Activated CD8-positive, alpha-beta memory T cell treated with anti-CD3 and anti-CD28 coated beads for 48 hours (primary cell): ENCODE data around the gene AMBP.
"Not testable (repeated sequence)": the region's sequence is repeated elsewhere in the genome, so short reads cannot be mapped to it uniquely, and the experiment has no call there.

Experiments used
- DNase-seq, 3 experiments: peaks; one replicate each; pipeline ENCODE4 v3.0.0-alpha.2; 2020; ENCODE audit warnings: low read depth in 2 of 3, low spot score in 2 of 3

The AMBP gene

DNA sequence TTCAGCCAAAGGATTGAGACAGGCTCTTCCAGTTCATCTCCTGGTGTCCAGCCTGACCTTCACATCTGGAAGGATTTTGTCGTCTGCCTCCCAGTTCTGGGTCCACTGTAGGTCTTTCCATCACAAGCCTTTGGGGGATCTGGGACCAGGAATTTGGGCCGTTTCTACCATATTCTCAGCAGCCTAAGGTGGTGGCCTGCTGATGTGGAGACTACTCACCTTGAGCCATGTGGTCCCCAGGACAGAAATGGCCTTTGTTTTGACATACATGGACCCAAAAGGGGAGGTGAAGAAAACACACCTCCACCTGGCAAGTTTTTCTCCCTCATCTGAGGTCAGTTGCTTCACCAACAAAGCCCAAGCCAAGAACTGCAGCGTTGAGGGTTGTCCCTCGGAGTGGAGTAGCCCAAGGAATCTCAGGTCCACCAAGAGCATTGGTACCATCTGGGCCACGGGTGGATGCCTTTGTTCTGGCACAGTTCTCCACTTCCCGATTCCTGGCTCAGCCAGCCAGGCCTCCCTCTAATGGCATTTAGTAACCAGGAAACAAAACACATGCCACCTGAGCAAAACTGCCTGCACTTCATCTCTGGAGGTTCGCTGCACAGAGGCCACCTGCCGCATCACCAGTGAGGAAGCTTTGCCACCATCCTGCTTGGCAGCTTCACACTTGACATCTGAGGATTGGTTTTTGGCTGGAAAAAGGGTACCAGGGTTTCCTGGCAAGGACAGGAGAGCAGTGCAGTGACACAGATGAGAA is 24.7 kb downstream of the AMBP start:
- no peak for DNase-seq

DNA sequence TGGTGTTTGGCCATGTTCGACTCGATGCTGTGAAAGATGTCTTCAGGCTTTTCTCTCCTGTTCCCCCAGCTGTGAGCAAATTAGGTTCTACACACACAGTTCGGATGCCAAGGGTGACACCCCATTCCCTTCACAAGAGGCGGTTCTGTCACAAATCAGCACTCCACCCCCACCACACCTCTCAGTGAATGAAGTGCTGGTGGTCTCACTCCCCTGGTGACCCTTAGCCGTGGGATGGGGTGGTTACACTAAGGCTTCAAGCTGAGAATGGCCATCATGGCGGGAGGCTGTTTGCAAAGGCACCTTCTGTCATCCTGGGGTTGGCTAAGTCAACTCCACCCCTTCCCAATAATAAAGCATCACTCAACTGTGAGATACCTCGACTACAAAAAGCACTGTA is 26.4 kb downstream of the AMBP start:
- no peak for DNase-seq

DNA sequence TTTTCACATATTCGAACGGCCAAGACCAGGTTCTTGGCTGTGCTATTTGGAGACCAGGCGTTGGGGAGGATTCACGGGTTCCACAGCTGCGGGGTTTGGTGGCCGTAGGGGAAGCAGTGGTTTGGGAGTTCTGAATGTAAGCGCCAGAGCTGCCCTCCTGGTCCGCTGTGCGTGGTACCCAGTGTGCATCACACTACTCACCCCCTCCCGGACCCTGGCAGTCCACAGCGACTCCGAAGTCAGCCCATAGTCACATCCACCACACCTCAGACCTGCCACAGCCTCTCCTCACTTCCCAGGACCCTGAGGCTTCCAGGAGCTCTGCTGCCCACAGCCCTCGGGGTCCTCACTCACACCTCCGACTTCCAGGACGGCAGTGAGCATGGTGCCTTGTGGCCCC is 26.8 kb downstream of the AMBP start:
- DNase-seq, result no peak

DNA sequence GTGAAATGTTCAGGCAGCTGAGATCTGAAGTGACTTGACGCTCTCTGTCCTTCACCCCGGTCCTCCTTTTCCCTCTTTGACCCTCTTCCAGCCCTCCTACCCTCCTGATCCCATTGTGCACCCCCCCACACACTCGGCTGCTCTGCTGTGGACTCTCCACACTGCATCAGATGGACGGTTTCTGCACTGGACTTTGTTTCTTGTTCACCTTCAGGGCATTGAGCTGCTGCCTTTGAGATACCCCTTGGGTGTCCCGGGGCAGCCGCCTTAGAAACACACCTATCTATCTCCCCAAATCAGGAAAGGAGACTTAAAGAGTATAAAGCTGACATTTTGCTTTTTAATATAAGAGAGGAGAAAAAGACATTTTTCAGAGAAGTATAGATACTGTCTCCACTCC is 27.5 kb downstream of the AMBP start:
- DNase-seq, result no peak

DNA sequence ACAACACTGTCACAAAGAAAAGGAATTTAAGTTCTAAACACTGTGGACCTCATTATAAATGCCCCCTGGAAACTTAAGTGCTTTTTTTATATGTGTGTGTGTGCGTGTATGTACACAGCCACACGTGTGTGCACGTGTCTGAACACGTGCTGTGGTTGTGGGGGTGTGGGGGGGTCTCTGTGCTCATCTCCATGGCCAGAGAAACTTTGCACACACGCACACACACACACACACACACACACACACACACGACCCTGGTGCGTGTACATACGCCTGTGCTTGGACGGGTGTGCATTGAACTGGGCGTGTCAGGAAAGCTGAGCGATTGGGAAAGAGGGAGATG is 27.9 kb downstream of the AMBP start:
- no peak for DNase-seq

DNA sequence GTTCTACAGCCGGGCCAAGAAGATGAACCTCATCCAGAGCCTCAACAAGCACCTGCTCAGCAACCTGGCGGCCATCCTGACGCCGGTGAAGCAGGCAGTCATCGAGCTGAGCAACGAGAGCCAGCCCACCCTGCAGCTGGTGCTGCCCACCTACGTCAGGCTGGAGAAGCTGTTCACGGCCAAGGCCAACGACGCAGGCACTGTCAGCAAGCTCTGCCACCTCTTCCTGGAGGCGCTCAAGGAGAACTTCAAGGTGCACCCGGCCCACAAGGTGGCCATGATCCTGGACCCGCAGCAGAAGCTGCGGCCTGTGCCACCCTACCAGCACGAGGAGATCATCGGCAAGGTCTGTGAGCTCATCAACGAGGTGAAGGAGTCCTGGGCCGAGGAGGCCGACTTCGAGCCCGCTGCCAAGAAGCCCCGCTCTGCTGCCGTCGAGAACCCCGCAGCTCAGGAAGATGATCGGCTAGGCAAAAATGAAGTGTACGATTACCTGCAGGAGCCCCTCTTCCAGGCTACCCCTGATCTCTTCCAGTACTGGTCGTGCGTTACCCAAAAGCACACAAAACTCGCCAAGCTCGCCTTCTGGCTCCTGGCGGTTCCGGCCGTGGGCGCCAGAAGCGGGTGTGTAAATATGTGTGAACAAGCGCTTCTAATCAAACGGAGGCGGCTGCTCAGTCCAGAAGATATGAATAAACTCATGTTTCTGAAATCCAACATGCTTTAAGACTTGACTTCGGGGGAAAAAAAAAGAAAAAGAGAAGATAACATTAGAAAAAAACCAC is 28.5 kb downstream of the AMBP start:
- DNase-seq, result no peak

DNA sequence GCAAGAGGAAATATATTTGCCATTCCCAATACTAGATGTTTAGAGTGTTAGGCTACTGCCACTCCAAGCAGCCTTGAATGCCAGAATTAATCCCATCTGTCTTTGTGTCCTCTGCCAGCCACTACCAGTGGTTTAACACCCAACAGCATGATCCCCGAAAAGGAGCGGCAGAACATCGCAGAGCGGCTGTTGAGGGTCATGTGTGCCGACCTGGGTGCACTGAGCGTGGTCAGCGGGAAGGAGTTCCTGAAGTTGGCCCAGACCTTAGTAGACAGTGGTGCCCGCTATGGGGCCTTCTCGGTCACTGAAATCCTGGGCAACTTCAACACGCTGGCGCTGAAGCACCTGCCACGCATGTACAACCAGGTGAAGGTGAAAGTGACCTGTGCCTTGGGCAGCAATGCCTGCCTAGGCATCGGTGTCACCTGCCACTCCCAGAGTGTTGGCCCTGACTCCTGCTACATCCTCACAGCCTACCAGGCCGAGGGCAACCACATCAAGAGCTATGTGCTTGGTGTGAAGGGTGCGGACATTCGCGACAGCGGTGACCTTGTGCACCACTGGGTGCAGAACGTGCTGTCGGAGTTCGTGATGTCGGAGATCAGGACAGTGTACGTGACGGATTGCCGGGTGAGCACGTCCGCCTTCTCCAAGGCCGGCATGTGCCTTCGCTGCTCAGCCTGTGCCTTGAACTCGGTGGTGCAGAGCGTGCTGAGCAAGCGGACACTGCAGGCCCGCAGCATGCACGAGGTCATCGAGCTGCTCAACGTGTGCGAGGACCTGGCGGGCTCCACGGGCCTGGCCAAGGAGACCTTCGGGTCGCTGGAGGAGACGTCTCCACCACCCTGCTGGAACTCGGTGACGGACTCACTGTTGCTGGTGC is 29.3 kb downstream of the AMBP start:
- no peak for DNase-seq

DNA sequence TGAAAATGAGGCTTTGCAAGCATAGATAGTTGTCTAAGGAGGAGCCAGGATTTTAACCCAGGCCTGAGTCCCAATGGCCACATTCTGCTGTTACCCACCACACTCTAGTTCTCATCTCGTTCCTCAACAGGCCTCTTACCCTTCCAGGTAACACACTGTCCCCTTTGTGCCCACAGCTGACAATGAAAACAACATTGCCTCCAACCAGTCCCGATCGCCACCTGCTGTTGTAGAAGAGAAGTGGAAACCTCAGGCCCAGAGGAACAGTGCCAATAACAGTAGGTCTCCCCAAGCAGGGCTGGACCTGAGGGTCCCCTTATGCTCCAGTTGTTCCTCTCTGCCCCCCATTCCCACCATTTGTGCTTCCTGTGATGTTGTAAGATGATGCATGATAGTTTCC is 30.4 kb downstream of the AMBP start:
- no peak for DNase-seq

DNA sequence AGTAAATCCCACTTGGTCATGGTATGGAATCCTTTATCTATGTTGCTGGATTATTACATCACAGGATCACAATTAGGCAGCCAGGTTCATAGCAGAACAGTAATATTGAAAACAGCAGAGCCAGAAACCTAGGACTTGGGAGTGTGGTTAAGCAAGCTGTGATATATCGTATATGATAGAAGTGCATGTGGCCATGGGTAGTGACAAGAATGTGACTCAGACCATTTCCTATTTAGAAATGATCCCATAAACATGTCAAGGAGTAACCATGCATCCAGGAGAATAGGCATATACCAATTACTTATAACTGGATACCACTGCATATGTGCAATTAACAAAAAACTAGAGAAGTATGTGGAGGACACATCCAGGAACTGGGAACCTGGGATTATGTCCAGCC is 31.2 kb downstream of the AMBP start:
- DNase-seq, result no peak

DNA sequence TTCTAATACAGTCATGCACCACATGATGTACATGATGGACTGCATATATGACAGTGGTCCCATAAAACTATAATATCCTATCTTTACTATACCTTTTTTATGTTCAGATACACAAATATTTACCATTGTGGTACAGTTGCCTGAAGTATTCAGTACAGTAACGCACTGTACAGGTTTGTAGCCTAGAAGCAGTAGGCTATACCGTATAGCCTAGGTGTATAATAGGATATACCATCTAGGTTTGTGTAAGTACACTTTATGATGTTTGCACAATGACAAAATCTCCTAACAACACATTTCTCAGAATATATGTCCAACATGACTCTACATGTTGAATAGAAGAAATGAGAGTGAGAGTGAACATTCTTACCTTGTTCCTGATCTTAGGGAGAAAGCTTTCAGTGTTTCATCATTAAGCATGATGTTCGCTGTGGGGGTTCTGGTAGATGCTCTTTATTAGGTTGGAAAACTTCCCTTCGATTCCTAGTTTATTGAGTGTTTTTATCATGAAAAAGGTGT is 31.8 kb downstream of the AMBP start:
- DNase-seq, result no peak

DNA sequence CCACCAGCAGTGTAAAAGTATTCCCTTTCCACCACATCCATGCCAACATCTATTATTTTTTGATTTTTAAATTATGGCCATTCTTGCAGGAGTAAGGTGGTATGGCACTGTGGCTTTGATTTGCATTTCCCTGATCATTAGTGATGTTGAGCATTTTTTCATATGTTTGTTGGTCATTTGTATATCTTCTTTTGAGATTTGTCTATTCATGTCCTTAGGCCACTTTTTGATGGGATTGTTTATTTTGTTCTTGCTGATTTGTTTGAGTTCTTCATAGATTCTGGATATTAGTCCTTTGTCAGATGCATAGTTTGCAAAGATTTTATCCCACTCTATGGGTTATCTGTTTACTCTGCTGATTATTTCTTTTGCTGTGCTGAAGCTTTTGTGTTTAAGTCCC is 34.4 kb downstream of the AMBP start:
- not testable (repeated sequence) for DNase-seq

DNA sequence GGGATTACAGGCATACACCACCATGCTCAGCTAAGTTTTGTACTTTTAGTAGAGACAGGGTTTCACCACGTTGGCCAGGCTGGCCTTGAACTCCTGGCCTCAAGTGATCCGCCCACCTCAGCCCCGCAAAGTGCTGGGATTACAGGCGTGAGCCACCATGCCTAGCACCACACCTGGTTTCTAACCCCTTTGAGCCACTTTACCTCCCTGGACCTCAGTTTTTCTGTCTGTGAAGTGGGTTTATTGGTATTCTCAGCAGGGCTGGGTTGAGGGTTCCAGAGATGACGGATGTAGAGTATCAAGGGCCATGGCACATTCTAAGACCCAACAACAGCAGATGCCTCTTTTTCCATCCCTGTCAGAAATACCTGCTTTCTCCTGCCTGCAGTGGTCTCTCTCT is 38.6 kb downstream of the AMBP start:
- DNase-seq, result no peak

DNA sequence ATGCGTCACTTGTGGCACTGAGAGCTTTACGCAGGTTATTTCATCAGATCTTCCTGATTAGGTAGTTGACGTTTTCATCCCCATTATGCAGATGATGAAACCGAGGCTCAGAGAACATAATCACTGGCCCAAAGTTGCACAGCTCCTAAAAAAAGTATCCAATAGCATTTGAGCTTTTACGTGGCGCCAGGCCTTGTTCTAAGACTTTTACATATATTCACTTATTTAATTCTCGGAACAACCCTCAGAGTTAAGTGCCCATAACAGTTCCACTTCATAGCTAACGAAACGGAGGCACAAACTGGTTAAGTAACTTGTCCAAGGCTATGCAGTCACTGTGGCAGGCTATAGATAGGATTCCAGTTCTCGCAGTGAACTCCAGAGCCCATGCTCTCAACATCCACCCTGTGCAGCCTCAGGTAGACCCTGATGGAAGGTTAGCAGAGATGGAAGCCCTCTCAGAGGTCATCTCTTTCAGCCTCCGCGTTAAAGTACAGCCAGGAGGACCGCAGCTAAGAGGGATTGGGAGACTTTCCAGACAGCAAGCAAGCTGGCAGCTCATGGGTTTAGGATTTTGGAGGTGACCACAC is 39.3 kb downstream of the AMBP start:
- DNase-seq, result no peak

DNA sequence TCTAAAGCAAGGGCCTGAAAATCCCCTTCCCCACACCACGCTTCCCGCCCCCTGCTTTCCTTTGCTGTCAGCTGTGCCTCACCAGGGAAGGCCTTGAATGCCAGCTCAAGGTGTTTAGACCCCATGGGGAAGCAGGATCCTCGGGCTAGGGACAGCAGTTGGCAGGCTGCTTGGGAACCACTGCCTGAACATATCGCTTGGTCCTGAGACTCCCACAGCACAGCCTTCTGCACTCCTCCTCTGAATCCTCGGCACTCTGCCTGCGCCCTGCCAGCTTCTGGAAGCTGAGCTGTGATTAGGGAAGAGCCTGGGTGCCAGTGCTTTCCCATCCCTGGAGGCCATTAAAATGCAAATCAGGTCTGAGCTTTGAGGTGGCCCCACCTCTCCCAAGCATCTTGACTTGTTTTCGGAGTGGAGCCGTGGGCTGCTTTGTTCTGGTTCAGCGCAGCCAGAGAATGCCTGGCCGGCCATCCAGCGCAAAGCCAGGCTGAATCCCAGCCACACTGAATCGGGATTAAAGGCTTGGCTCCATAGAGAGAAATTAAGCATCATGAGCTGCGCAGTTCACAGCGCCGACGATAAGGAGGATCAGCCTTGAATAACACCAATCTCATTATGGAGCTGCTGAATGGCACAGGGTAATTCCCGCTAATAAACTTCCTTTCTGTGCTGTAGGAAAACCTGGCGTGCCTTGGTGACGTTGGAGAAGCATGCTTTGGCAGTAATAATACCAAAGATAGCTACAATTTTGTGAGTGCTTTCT is 40.0 kb downstream of the AMBP start:
- DNase-seq, result no peak

DNA sequence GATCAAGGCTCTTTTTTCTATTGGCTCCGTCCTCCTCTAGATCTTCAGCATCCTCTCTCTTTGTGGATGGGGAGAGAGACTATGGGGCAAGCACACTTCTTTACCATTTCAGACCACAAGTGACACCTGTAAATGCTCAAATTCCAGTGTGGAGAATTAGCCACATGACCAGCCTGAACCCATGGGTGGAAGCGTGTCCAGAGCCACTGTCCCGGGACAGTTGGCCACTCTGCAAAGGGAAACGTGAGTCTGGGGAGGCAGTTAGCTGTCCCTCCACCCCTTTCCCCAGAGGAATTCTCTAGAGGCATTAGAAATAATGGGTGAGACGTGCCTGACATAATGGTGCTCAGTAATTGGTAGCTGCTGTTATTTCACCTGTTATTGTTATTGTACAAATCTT is 40.9 kb downstream of the AMBP start:
- DNase-seq, result no peak

DNA sequence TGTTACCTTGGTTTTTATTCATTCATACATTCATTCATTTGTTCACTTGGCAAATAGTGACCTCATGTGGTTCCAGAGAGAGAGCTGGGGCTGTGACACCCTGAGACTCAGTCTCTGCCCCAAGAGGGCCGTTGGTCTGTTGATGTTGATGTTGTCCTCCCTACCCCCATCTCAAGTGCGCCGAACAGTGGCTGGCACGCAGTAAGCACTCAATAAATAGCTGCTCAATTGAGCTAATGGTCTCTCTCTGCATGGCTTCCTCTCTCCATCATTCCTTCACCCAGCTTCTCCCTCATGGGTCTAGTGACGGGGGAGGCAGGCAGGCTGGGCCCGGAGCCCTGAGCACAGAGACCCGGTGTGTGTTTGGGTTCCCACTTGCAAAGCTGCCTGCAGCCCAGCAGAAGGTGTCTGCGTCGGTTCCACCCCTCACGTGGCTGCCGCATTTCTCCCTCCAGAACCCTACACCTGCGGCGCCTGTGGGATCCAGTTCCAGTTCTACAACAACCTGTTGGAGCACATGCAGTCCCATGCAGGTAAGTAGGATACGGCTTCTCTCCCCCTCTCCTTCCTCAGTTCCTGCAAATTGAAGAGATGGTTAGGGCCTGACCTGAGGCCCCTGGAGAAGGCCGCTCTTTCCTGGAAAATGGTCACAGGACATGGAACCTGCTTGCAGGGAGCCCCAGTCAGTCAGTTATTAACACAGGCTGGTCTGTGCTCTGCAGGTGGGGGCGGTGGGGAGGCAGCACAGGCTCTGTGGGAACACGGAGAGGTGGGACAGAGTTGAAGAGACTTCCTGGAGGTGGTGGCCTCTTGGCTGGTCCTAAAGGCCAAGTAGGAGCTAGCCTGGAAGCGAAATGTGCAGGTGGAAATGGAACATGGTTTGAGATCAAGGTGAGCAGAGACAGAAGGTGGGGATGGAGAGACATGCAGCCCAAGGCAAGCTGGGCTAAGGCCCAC is 42.0 kb downstream of the AMBP start:
- DNase-seq, result no peak

DNA sequence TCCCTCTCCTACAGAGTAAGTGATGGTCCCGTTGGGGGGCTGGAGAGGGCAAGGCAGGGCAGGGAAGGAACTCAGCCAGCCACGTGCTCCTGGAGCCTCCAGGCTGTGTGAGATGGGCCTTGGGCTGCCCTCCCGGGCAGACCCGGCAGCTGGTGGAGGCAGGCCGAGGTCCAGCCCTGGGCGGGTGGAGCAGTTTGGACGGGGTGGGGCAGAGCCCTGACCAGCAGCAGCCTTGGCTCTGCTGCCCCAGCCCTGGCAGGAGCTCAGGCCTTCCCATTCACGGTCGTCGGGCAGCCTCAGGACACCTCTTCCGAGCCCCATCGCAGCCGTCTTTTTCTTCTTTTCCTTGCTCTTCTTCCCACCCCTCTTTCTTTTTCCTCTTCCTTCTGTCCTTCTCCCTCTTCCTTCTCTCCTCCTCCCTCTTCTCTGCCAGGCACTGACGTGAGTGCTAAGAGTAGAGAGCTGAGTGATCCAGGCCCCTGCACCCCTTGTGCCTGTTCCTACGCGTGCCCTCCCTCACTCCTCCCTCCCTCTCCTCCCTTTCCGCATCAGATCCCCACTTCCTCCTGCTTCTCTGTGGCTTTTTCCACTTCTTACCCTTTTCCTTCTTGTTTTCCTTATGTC is 42.8 kb downstream of the AMBP start:
- no peak for DNase-seq

DNA sequence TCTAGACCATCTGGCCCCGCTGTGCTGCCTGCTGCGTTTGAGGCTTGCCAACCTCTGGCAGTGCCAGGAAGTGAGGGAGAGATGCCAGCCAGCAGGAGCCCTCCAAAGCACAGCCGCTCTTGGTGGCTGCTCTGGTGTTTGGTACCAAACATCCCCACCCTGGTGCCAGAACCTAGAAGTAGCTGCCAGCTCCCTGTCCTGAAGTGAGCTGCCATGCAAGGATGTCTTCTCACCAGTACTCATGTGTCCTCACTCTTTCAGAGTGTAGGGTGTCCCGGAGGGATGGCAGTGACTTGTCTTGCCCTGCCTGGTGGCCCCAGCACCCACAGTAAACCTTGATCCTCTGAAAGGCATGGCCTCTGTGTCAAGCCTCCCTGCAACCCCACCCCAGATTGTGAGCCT is 43.4 kb downstream of the AMBP start:
- DNase-seq, result no peak

DNA sequence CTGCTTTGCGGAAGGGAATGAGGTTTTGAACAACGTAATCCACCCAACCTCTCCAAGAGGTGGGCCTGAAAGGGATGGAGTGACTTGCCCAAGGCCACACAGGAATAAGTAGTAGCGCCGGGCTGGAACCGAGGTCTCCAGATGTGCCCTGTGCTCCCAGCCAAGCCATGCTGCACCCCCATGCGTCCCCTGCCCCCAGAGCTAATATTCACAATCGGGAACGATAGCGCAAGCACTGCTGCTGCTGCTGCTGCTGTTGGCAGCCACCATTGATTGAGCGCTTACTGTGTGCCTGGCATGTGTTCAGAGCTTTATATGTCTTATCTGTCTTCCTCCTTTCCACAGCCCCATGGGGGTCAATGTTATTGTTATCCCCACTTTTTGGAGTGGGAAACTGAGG is 43.9 kb downstream of the AMBP start:
- no peak for DNase-seq
